ENCODE measurements around the gene TECPR2.

The TECPR2 gene

GRCh38 chr14:102500158-102500662 is 137.5 kb downstream of the TECPR2 start:
- no peak for DNase-seq

- DNase-seq = no peak
These were observed 138.0 kb downstream of the TECPR2 start for GRCh38 chr14:102500713-102501112.

GRCh38 chr14:102501751-102502315 is 139.1 kb downstream of the TECPR2 start:
- DNase-seq = no peak

- DNase-seq = no peak
These were observed 139.8 kb downstream of the TECPR2 start for GRCh38 chr14:102502571-102502970.

- DNase-seq = no peak
These were observed 141.0 kb downstream of the TECPR2 start for GRCh38 chr14:102503641-102504327.

GRCh38 chr14:102504328-102504999 is 141.7 kb downstream of the TECPR2 start:
- DNase-seq = no peak

- no peak for DNase-seq
These were observed 142.4 kb downstream of the TECPR2 start for GRCh38 chr14:102505000-102505619.

- DNase-seq = no peak
These were observed 143.3 kb downstream of the TECPR2 start for GRCh38 chr14:102505775-102506625.

GRCh38 chr14:102506626-102506925 is 143.8 kb downstream of the TECPR2 start:
- no peak for DNase-seq

GRCh38 chr14:102507081-102507856 is 144.5 kb downstream of the TECPR2 start:
- DNase-seq = no peak

- no peak for DNase-seq
These were observed 145.1 kb downstream of the TECPR2 start for GRCh38 chr14:102507857-102508312.

GRCh38 chr14:102508410-102508773 is 145.7 kb downstream of the TECPR2 start:
- no peak for DNase-seq

- DNase-seq = no peak
These were observed 146.3 kb downstream of the TECPR2 start for GRCh38 chr14:102508774-102509745.

GRCh38 chr14:102509746-102510615 is 147.2 kb downstream of the TECPR2 start, which contains the start of gene ANKRD9:
Gene ANKRD9, minus strand, starts transcription at chr14:102509776. Its CDS starts 1,887 bp downstream, at chr14:102507889.
- DNase-seq = peak; percentile 78 to 88

GRCh38 chr14:102510616-102511520 is 148.1 kb downstream of the TECPR2 start:
- DNase-seq = peak in 1 of 2 experiments; percentile 38

- DNase-seq = no peak
These were observed 148.8 kb downstream of the TECPR2 start for GRCh38 chr14:102511538-102511937.

GRCh38 chr14:102512793-102513300 is 150.1 kb downstream of the TECPR2 start:
- DNase-seq = no peak
